Liver (tissue), 9 donors: ENCODE data around the gene QSOX1. TPM values are rescaled to one million over a fixed set of nuclear protein-coding genes. Genes with fewer than 3 reads are reported as not detected.

ENCODE experiments used
- DNase-seq: peaks from one replicate; pipeline ENCODE4 v3.0.0-alpha.2; 2017; ENCODE audit warnings: low spot score
- H3K27ac ChIP-seq, 2 donors: one replicate each; pipeline ENCODE4 v1.7.0; 2013; ENCODE audit warnings: inconsistent platforms in 2 of 2, low read length in 2 of 2, control low read depth in 1 of 2, low read depth in 1 of 2, mild to moderate bottlenecking in 1 of 2
- H3K27me3 ChIP-seq, 4 donors: one replicate each; pipeline versions ENCODE4 v1.6.1 to v1.7.0; 2013; ENCODE audit warnings: low read length in 3 of 4, inconsistent platforms in 1 of 4, mild to moderate bottlenecking in 1 of 4, moderate library complexity in 1 of 4; ENCODE audit not compliant: control insufficient read depth in 4 of 4, insufficient read depth in 4 of 4
- H3K36me3 ChIP-seq, 4 donors: one replicate each; pipeline versions ENCODE4 v1.6.1 to v1.7.0; 2013; ENCODE audit warnings: low read length in 3 of 4, mild to moderate bottlenecking in 3 of 4, low read depth in 1 of 4, moderate library complexity in 1 of 4; ENCODE audit not compliant: control insufficient read depth in 4 of 4, insufficient read depth in 3 of 4
- H3K4me1 ChIP-seq, 4 donors: one replicate each; pipeline versions ENCODE4 v1.6.1 to v1.7.0; 2013; ENCODE audit warnings: low read length in 3 of 4, mild to moderate bottlenecking in 3 of 4, moderate library complexity in 1 of 4; ENCODE audit not compliant: control insufficient read depth in 4 of 4, insufficient read depth in 4 of 4
- H3K4me3 ChIP-seq, 3 donors: one replicate each; pipeline versions ENCODE4 v1.6.1 to v1.7.0; 2013; ENCODE audit warnings: low read length in 3 of 3, control low read depth in 1 of 3, low read depth in 1 of 3, mild to moderate bottlenecking in 1 of 3
- H3K9ac ChIP-seq, 2 donors: one replicate each; pipeline ENCODE4 v1.7.0; 2013; ENCODE audit warnings: low read length in 2 of 2, mild to moderate bottlenecking in 2 of 2, moderate library complexity in 2 of 2, control low read depth in 1 of 2, low read depth in 1 of 2
- H3K9me3 ChIP-seq, 4 donors: one replicate each; pipeline versions ENCODE4 v1.6.1 to v1.7.0; 2013; ENCODE audit warnings: low read length in 3 of 4; ENCODE audit not compliant: control insufficient read depth in 4 of 4
- ATF3 ChIP-seq: IDR thresholded peaks from 2 replicates; pipeline ENCODE4 v1.6.1; 2016; ENCODE audit warnings: antibody characterized with exemption
- EGR1 ChIP-seq, 2 donors: IDR thresholded peaks; 2 replicates each; pipeline ENCODE4 v1.6.1; 2016 to 2018; ENCODE audit warnings: antibody characterized with exemption in 2 of 2, low read depth in 2 of 2
- FOXA1 ChIP-seq: IDR thresholded peaks from 2 replicates; pipeline ENCODE4 v1.6.1; 2016; ENCODE audit warnings: antibody characterized with exemption
- FOXA2 ChIP-seq: IDR thresholded peaks from 2 replicates; pipeline ENCODE4 v1.6.1; 2016; ENCODE audit warnings: antibody characterized with exemption
- GABPA ChIP-seq, 2 donors: IDR thresholded peaks in 1 of 2; conservative IDR thresholded peaks in 1 of 2; 2 replicates each; pipeline ENCODE4 v1.6.1; 2016; ENCODE audit warnings: antibody characterized with exemption in 2 of 2, mild to moderate bottlenecking in 1 of 2, moderate library complexity in 1 of 2
- HNF4A ChIP-seq, 2 donors: conservative IDR thresholded peaks; 2 replicates each; pipeline ENCODE4 v1.6.1; 2016; ENCODE audit warnings: antibody characterized with exemption in 2 of 2, mild to moderate bottlenecking in 2 of 2
- HNF4G ChIP-seq: IDR thresholded peaks from 2 replicates; pipeline ENCODE4 v1.6.1; 2016; ENCODE audit warnings: antibody characterized with exemption
- JUND ChIP-seq, 2 donors: IDR thresholded peaks; 2 replicates each; pipeline ENCODE4 v1.6.1; 2016; ENCODE audit warnings: antibody characterized with exemption in 2 of 2
- MAX ChIP-seq: IDR thresholded peaks from 2 replicates; pipeline ENCODE4 v1.6.1; 2016; ENCODE audit warnings: antibody characterized with exemption
- NR2F2 ChIP-seq: IDR thresholded peaks from 2 replicates; pipeline ENCODE4 v1.6.1; 2016; ENCODE audit warnings: antibody characterized with exemption
- RAD21 ChIP-seq, 2 donors: IDR thresholded peaks; 2 replicates each; pipeline ENCODE4 v1.6.1; 2016; ENCODE audit warnings: antibody characterized with exemption in 2 of 2, mild to moderate bottlenecking in 2 of 2
- REST ChIP-seq: IDR thresholded peaks from 2 replicates; pipeline ENCODE4 v1.6.1; 2016; ENCODE audit warnings: antibody characterized with exemption, mild to moderate bottlenecking
- RXRA ChIP-seq, 2 donors: IDR thresholded peaks; 2 replicates each; pipeline ENCODE4 v1.6.1; 2017 to 2018; ENCODE audit warnings: antibody characterized with exemption in 2 of 2, mild to moderate bottlenecking in 1 of 2
- SP1 ChIP-seq: IDR thresholded peaks from 2 replicates; pipeline ENCODE4 v1.6.1; 2018; ENCODE audit warnings: antibody characterized with exemption, mild to moderate bottlenecking
- TAF1 ChIP-seq: conservative IDR thresholded peaks from 2 replicates; pipeline ENCODE4 v1.6.1; 2016; ENCODE audit warnings: antibody characterized with exemption, mild to moderate bottlenecking
- YY1 ChIP-seq: IDR thresholded peaks from 2 replicates; pipeline ENCODE4 v1.6.1; 2016; ENCODE audit warnings: antibody characterized with exemption, mild to moderate bottlenecking
- WGBS: extraction: QIAGEN DNeasy Blood & Tissue Kit; methylation state at CpG from one replicate; pipeline ENCODE4 v1.1.7; 2013; 5-methylcytosine and 5-hydroxymethylcytosine counted together
- polyA plus RNA-seq, 2 donors: library from polyadenylated mRNA; stranded (reverse) in 1 of 2; unstranded in 1 of 2; fragments of 200-250 nt in 1 of 2; fragments of >200 nt in 1 of 2; fragmentation: Nextera tagmentation in 1 of 2; extraction: Ambion mirVana in 1 of 2; gene quantifications; one replicate each; pipeline versions ENCODE4 v1.2.1 to v1.2.3, GENCODE V29; 2013 to 2015
- total RNA-seq, 2 donors: library from RNA; depleted of rRNA; stranded (reverse); fragments of >200 nt; gene quantifications; one replicate each; pipeline ENCODE4 v1.2.3, GENCODE V29; 2014
- TF ChIP-seq, protein P1 (sequence below): IDR thresholded peaks from 2 replicates; pipeline ENCODE4 v1.6.1; 2016; ENCODE audit warnings: antibody characterized with exemption
- TF ChIP-seq, protein P2 (sequence below): fragments of 150-350 bp; IDR thresholded peaks from 2 replicates; pipeline ENCODE4 v1.5.1; 2017; ENCODE audit warnings: improper control_type of control experiment, low read depth, low read length; ENCODE audit not compliant: missing input control
- donor health status: healthy.
- donor health status: healthy.
- donor health status: healthy.
- donor health status: healthy.
- donor health status: healthy.

Gene QSOX1, protein sequence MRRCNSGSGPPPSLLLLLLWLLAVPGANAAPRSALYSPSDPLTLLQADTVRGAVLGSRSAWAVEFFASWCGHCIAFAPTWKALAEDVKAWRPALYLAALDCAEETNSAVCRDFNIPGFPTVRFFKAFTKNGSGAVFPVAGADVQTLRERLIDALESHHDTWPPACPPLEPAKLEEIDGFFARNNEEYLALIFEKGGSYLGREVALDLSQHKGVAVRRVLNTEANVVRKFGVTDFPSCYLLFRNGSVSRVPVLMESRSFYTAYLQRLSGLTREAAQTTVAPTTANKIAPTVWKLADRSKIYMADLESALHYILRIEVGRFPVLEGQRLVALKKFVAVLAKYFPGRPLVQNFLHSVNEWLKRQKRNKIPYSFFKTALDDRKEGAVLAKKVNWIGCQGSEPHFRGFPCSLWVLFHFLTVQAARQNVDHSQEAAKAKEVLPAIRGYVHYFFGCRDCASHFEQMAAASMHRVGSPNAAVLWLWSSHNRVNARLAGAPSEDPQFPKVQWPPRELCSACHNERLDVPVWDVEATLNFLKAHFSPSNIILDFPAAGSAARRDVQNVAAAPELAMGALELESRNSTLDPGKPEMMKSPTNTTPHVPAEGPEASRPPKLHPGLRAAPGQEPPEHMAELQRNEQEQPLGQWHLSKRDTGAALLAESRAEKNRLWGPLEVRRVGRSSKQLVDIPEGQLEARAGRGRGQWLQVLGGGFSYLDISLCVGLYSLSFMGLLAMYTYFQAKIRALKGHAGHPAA
- total RNA-seq = 10 to 100 TPM; 14.3 to 46.4 TPM
- 10 to 100 TPM; 29.8 to 49.2 TPM for polyA plus RNA-seq

- TF ChIP-seq, protein P1, sequence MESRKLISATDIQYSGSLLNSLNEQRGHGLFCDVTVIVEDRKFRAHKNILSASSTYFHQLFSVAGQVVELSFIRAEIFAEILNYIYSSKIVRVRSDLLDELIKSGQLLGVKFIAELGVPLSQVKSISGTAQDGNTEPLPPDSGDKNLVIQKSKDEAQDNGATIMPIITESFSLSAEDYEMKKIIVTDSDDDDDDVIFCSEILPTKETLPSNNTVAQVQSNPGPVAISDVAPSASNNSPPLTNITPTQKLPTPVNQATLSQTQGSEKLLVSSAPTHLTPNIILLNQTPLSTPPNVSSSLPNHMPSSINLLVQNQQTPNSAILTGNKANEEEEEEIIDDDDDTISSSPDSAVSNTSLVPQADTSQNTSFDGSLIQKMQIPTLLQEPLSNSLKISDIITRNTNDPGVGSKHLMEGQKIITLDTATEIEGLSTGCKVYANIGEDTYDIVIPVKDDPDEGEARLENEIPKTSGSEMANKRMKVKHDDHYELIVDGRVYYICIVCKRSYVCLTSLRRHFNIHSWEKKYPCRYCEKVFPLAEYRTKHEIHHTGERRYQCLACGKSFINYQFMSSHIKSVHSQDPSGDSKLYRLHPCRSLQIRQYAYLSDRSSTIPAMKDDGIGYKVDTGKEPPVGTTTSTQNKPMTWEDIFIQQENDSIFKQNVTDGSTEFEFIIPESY = no peak
- TF ChIP-seq HNF4G (no peak), RAD21 (IDR thresholded peaks at IDR 0.05) (no peak), FOXA2 (no peak), FOXA1 (no peak), JUND (IDR thresholded peaks at IDR 0.05) (no peak), RXRA (IDR thresholded peaks at IDR 0.05) (no peak), MAX (no peak), TAF1 (no peak), REST (no peak), HNF4A (conservative IDR thresholded peaks at IDR 0.05) (no peak), EGR1 (IDR thresholded peaks at IDR 0.05; ENCODE audit: low read depth in 2 of 2) (no peak), NR2F2 (no peak), ATF3 (no peak), SP1 (peak; percentile 24), GABPA (IDR thresholded peaks at IDR 0.05 in 1 of 2, conservative IDR thresholded peaks at IDR 0.05 in 1 of 2) (peak in 1 of 2 donors; percentile 59), YY1 (peak; percentile 13)
- TF ChIP-seq, protein P2, sequence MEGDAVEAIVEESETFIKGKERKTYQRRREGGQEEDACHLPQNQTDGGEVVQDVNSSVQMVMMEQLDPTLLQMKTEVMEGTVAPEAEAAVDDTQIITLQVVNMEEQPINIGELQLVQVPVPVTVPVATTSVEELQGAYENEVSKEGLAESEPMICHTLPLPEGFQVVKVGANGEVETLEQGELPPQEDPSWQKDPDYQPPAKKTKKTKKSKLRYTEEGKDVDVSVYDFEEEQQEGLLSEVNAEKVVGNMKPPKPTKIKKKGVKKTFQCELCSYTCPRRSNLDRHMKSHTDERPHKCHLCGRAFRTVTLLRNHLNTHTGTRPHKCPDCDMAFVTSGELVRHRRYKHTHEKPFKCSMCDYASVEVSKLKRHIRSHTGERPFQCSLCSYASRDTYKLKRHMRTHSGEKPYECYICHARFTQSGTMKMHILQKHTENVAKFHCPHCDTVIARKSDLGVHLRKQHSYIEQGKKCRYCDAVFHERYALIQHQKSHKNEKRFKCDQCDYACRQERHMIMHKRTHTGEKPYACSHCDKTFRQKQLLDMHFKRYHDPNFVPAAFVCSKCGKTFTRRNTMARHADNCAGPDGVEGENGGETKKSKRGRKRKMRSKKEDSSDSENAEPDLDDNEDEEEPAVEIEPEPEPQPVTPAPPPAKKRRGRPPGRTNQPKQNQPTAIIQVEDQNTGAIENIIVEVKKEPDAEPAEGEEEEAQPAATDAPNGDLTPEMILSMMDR = peak; percentile 22
- H3K9me3 ChIP-seq = no peaks in the 10 kb centered on the region
- peak; percentile 96 for DNase-seq
These were observed at the start of gene QSOX1 for GRCh38 chr1:180154325-180155181. Gene QSOX1, plus strand, starts transcription at chr1:180154869. Its CDS starts 39 bp downstream, at chr1:180154908.

More at GRCh38 chr1:180154325-180155181, at the start of gene QSOX1:
- H3K9ac ChIP-seq = peak within 1 kb of the TSS; percentile 16 to 58
- WGBS = 1% methylated on average over 100 of the region's 100 CpGs
- H3K4me3 ChIP-seq = peak within 1 kb of the TSS; percentile 66 to 86 (median 69)
- no peaks in the 10 kb centered on the region for H3K36me3 ChIP-seq
- H3K27me3 ChIP-seq = no peaks in the 10 kb centered on the region
- H3K4me1 ChIP-seq = peaks cover 12 to 41% (median 31%) of the 10 kb centered on the region in 4 donors
- H3K27ac ChIP-seq = peak within 1 kb of the TSS; percentile 58 to 72
